ENCODE measurements around the gene RTL9. TPM values are rescaled to one million over a fixed set of nuclear protein-coding genes. Genes with fewer than 3 reads are reported as not detected.

RTL9 gene
- total RNA-seq: not detected in 2 replicates

DNA sequence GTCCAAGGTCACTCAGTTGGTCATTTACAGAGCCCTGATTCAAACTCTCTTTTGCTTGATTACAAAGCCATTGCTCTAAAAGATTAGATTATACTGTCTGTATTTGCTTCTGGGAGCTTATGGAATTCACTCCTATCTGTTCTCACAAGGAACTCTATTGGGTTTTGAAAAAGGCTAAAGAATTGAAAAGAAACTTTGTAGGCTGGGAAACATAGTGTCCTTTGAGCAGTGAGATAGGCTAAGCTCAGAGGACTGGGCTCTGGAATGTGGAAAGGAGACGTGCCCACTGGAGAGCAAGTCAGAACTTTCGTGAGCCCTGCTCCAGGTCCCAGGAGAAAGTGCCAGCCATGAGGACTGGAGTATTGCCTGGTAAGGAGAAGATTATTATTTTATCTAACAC is at the start of gene RTL9:
Gene RTL9, plus strand, starts transcription at position 301 of the 400 bp plus-strand sequence. CDS start 91,770 bp downstream, outside the sequence.
- intact Hi-C loops (cut with micrococcal nuclease): no loop called here
- Mint-ChIP-seq H3K4me1 (ENCODE audit: low read depth) (no peaks in the 10 kb centered on the region), H3K4me3 (ENCODE audit: low read depth) (no peak within 1 kb of the TSS), H3K36me3 (ENCODE audit: low read depth) (no peaks in the 10 kb centered on the region), H3K9me3 (no peaks in the 10 kb centered on the region), H3K27ac (no peak within 1 kb of the TSS), H3K27me3 (ENCODE audit: low read depth) (no peaks in the 10 kb centered on the region)
- no peak for DNase-seq (ENCODE audit: low spot score)

DNA sequence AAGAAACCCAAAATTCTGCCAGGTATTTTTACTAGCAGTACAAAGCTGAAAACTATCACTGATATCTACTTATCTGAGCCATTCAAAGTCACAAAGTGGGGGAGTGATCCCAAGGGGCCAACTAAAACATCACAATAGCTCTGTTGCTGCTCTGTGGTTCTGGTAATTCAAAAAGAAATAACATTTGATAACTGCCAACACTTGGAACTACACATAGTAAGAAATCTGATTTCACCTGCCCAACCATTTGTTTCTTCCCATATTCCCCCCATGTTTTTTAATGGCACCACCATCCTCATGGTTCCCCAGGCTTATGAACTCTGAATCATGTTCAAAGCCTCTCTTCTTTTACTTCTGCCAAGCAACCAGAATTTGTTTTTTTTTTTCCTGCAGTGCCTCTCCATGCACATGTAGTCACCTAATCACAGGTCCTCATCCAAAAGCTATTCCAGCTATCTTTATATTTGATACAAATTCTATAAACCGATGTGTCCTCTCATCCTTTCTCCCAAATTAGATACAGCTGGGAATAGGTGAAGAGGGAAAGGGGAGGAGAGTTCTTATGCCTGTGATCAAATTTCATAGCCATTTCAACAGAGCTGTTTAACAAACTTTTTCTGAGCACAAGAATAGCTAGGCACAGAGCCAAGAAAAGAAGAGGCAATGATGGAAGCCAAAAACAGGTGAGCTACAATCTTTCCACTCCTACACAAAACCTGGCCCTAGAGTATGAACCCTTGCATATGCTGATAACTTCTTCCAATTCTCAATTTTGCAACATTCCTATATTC is 48.5 kb upstream of the RTL9 start:
- Mint-ChIP-seq H3K27ac (no peak overlapping the region), H3K4me1 (ENCODE audit: low read depth) (peaks cover 26% of the 10 kb centered on the region), H3K36me3 (ENCODE audit: low read depth) (no peaks in the 10 kb centered on the region), H3K27me3 (ENCODE audit: low read depth) (no peaks in the 10 kb centered on the region), H3K9me3 (no peaks in the 10 kb centered on the region), H3K4me3 (ENCODE audit: low read depth) (no peak overlapping the region)
- intact Hi-C loops (cut with micrococcal nuclease): loop anchor here (10.0 kb wide), 2 partner anchors 465 to 575 kb away; partner anchors contain the start of gene ACSL4
- DNase-seq (ENCODE audit: low spot score): no peak

DNA sequence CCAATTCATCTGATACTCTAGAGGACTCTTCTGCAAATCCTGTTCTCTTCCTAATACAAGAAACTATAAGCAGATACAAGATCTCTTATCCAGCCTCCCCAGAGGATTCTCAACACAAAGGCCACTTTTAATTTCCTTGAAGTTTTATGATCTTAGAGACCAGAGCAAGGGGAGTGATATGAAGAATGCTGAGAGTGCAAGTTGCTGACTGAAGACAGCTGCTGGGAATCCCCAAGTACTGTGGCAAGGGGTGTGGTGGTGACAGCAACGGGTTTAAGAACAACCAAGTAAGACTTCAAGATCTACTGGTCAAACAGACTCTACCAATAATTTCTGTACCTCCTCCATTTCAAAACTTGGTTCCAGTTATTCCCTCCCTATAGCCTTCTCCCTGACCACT is 47.8 kb upstream of the RTL9 start:
- no peaks in the 10 kb centered on the region for H3K27me3 Mint-ChIP-seq (ENCODE audit: low read depth)
- peak overlapping the region; percentile 70 for H3K27ac Mint-ChIP-seq
- no peaks in the 10 kb centered on the region for H3K36me3 Mint-ChIP-seq (ENCODE audit: low read depth)
- intact Hi-C loops (cut with micrococcal nuclease): loop anchor here (10.0 kb wide), 2 partner anchors 466 to 576 kb away; partner anchors contain the start of gene ACSL4
- peaks cover 28% of the 10 kb centered on the region for H3K4me1 Mint-ChIP-seq (ENCODE audit: low read depth)
- no peak overlapping the region for H3K4me3 Mint-ChIP-seq (ENCODE audit: low read depth)
- no peaks in the 10 kb centered on the region for H3K9me3 Mint-ChIP-seq
- DNase-seq (ENCODE audit: low spot score): peak; percentile 11

DNA sequence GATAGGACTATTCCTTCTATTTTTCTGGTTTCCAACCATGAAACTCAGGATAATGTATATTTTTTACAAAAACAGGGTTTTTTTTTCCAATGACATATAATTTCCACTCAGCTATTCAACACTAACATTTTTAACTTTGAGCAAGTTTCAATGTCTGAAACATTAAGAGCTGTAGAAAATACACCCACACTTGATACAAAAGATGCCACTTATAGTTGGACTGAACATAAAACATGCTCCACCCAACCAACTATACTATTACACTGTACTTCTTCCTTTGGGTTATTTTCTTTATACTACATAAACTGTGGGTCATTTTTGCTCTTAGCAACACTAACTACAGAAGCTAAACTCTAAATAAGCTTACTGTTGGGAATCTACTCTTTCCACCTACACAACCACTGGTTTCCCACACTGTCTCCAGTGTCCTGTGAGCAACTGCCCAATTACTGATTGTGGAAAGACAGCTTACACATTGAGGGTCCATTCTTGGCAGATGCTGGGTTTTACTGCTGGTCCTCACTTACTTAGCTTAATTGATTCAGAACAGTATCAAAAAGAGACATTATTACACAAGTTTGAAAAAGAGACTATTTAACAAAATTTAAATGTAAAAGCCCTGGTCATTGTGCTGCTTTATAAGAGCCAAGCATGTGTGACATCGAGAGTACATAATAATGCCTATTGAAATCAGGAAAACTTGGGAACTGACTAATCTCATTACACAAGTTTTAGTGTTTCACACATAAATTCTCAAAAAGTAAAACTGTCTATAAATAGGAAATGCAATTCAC is 47.0 kb upstream of the RTL9 start:
- intact Hi-C loops (cut with micrococcal nuclease): loop anchor here (10.0 kb wide), 2 partner anchors 467 to 577 kb away; partner anchors contain the start of gene ACSL4
- H3K4me1 Mint-ChIP-seq (ENCODE audit: low read depth): peaks cover 30% of the 10 kb centered on the region
- H3K4me3 Mint-ChIP-seq (ENCODE audit: low read depth): no peak overlapping the region
- H3K36me3 Mint-ChIP-seq (ENCODE audit: low read depth): no peaks in the 10 kb centered on the region
- no peaks in the 10 kb centered on the region for H3K27me3 Mint-ChIP-seq (ENCODE audit: low read depth)
- peak overlapping the region; percentile 70 for H3K27ac Mint-ChIP-seq
- no peaks in the 10 kb centered on the region for H3K9me3 Mint-ChIP-seq
- no peak for DNase-seq (ENCODE audit: low spot score)

DNA sequence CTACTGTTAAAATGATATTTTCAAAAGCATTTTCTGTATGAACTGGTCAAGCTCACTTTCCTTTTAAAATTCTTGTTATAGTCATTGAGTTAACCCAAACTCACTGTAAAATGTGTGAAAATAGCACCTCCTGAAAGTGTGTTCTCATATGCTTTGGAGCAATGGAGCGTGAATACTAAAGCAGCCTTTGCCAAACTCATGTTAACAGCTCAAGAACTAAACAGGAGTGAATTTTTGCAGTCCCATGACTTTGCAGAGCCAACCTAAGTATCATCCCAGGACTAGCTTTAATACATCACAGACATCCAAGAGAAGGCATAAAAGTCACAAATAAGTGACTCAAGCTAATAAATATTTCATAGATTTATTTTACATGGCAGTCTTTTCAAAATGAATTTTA is 43.1 kb upstream of the RTL9 start:
- Mint-ChIP-seq H3K9me3 (no peaks in the 10 kb centered on the region), H3K36me3 (ENCODE audit: low read depth) (no peaks in the 10 kb centered on the region), H3K27me3 (ENCODE audit: low read depth) (peaks cover 4% of the 10 kb centered on the region), H3K4me3 (ENCODE audit: low read depth) (peak overlapping the region; percentile 86), H3K27ac (no peak overlapping the region), H3K4me1 (ENCODE audit: low read depth) (peaks cover 28% of the 10 kb centered on the region)
- DNase-seq (ENCODE audit: low spot score): no peak
- intact Hi-C loops (cut with micrococcal nuclease): loop anchor here (5.0 to 10.0 kb wide), 6 partner anchors 97 to 581 kb away; partner anchors contain the start of gene ACSL4

DNA sequence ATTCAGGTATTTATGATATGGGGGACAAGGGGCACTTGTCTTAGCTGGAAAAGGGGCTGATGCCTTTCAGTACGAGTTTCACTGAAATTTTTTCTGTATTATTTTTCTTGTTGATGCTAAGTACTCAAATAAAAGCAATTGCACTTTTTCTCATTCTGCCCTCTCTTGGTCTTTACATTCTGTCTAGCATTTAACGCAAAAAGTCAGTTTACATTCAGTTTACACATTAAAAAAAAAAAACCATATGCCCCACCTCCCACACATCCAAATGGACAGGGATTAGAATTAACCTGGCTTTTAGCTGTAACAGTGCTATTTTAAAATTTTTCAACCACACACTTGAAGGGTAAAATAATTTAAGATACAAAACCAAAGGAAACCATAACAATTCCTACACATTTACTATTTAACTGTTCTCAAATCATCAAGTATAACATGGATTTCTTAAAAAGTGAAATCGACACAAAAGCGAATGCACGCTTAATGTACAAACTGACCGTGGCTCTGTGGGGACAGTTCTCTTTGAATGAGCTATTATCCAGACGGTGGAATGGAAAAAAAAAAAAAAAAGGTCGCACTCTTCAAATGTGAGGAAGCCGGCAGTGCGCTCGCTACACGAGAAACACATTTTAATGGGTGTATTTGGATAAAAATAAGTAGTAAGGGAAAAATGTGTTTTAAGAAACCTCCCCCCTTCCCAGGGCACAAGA is 42.1 kb upstream of the RTL9 start:
- H3K4me1 Mint-ChIP-seq (ENCODE audit: low read depth): peaks cover 19% of the 10 kb centered on the region
- H3K4me3 Mint-ChIP-seq (ENCODE audit: low read depth): peak overlapping the region; percentile 86
- no peaks in the 10 kb centered on the region for H3K36me3 Mint-ChIP-seq (ENCODE audit: low read depth)
- intact Hi-C loops (cut with micrococcal nuclease): loop anchor here (5.0 to 10.0 kb wide), 6 partner anchors 96 to 582 kb away; partner anchors contain the start of gene ACSL4
- H3K27me3 Mint-ChIP-seq (ENCODE audit: low read depth): peaks cover 4% of the 10 kb centered on the region
- peak overlapping the region; percentile 78 for H3K27ac Mint-ChIP-seq
- no peaks in the 10 kb centered on the region for H3K9me3 Mint-ChIP-seq
- DNase-seq (ENCODE audit: low spot score): no peak

DNA sequence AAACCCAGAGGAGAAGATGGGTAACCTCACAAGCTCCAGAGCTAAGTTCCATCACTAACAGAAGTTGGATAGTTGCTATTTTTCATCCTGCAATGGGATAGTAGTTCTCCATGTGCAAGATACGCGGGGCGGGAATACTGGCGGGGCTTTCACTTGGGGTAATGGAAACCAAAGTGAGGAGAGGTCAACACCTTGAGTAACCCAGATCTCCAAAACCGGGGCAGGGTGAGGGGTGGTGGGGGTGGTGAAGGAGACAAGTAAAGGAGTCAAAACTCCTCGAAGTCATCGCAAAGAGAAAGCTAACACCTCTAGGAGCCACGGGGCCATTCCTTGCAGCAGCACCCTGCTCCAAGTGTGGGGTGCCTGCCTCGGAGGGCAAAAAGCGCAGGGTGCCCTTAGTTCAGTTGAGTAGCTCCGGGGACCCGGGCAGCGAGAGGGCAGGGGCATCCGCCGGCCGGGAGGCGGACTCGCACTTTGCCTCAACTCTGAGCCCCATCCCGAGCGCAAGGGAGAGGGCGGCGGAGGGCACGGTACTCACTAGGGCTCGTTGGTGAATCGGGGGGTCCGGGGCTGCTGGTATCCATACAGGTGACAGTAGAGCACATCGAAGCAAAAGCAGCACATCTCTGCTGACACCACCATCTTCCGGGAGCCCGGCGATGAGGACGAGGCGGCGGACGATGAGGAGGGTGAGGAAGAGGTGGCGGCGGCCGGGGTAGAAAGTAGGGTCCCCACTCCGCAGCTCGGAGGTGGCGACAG is 41.4 kb upstream of the RTL9 start:
- Mint-ChIP-seq H3K27ac (peak overlapping the region; percentile 78), H3K36me3 (ENCODE audit: low read depth) (no peaks in the 10 kb centered on the region), H3K4me1 (ENCODE audit: low read depth) (peaks cover 14% of the 10 kb centered on the region), H3K9me3 (no peaks in the 10 kb centered on the region), H3K4me3 (ENCODE audit: low read depth) (peak overlapping the region; percentile 86), H3K27me3 (ENCODE audit: low read depth) (peaks cover 4% of the 10 kb centered on the region)
- DNase-seq (ENCODE audit: low spot score): peak; percentile 18
- intact Hi-C loops (cut with micrococcal nuclease): loop anchor here (5.0 to 10.0 kb wide), 6 partner anchors 95 to 582 kb away; partner anchors contain the start of gene ACSL4

DNA sequence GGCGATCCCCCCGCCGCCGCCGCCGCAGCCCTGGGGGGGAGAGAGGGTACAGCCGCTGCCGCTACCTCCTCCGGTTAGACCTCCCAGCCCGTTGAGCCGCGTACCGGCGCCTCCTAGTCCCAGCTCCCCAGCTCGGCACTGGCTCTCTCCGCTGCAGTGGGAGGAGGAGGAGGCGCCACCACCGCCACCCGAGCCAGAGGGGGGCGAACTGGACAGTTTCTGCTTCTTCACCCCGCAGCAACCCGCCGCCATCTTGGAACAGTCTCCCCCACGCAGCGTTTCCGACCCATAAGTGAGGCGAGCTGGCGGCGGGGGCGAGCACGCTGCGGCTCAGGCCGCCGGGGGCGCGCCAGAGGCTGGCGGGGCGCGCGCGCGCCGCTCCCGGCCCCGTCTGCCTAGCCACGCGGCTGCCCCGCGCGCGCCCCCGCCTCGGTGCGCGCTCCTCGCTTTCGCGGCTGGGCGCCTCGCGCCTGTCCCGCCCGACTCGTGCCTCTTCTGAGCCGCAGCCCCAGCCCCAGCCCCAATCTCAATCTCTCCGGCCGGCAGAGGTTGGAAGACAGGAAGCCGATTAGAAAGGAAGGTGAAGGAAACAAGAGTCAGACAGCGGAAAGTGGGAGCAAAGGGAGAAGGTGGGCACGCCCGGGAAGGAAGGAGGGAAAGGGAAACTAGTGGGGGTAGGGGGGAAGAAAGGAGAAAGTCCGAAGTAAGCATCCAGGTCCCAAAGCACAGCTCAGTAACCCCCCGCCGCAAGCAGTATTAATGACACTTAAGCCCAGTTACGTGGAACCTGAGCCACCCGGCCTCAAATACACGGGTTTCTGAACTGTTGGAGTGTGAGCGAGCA is 40.6 kb upstream of the RTL9 start, which contains the start of gene AMMECR1:
Gene AMMECR1, minus strand, starts transcription at position 266 of the 844 bp plus-strand sequence. Its CDS starts 14 bp downstream, at position 252.
- Mint-ChIP-seq H3K27ac (peak within 1 kb of the TSS; percentile 83), H3K36me3 (ENCODE audit: low read depth) (no peaks in the 10 kb centered on the region), H3K9me3 (no peaks in the 10 kb centered on the region), H3K27me3 (ENCODE audit: low read depth) (peaks cover 4% of the 10 kb centered on the region), H3K4me1 (ENCODE audit: low read depth) (peaks cover 14% of the 10 kb centered on the region), H3K4me3 (ENCODE audit: low read depth) (peak within 1 kb of the TSS; percentile 86)
- DNase-seq (ENCODE audit: low spot score): peak; percentile 71
- intact Hi-C loops (cut with micrococcal nuclease): loop anchor here (5.0 to 10.0 kb wide), 6 partner anchors 94 to 583 kb away; partner anchors contain the start of gene ACSL4

DNA sequence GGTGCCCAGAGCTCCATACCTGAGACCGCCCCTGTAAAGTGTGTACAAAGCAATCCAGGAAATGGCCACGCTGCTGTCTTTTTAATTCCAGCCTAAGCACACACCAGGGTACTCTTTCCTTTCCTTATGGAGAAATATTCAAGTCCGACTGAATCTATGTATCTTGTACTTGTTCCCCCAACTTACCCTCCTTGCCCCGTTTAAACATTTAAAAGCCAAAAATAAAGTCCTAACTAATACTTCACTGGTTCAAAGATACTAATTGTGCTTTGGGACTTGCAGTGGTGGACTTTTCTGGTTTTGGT is 40.0 kb upstream of the RTL9 start:
- intact Hi-C loops (cut with micrococcal nuclease): loop anchor here (5.0 to 10.0 kb wide), 6 partner anchors 94 to 584 kb away; partner anchors contain the start of gene ACSL4
- peaks cover 4% of the 10 kb centered on the region for H3K27me3 Mint-ChIP-seq (ENCODE audit: low read depth)
- peaks cover 13% of the 10 kb centered on the region for H3K4me1 Mint-ChIP-seq (ENCODE audit: low read depth)
- no peaks in the 10 kb centered on the region for H3K36me3 Mint-ChIP-seq (ENCODE audit: low read depth)
- DNase-seq (ENCODE audit: low spot score): no peak
- no peaks in the 10 kb centered on the region for H3K9me3 Mint-ChIP-seq
- H3K4me3 Mint-ChIP-seq (ENCODE audit: low read depth): peak overlapping the region; percentile 86
- H3K27ac Mint-ChIP-seq: peak overlapping the region; percentile 83

DNA sequence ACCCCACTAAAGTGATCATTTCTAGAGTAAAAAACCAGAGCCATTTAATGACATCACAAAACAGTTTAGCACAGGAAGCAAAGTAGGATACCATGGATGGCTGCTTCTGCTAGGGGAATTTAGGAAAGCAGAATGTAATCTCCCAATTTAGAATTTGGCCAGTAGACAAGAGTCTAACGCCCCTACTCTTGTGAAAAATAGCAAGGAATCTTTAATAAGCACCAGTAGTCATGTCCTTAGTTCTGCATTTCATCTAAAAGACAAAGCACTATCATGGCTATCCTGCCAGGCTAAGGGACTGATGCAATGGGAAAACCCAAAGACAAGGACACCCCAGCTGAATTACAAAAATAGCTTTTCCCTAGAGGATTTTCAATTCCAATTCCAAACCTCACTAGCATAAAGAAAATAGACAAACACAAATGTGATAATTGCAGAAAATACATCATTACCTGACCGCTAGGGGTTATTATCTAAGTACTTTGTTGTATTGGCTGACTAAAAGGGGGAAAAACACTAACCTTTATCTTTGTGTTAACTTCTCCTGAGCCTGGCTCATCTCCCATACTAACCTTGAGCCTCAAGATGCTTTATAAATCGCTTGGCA is 38.2 kb upstream of the RTL9 start:
- intact Hi-C loops (cut with micrococcal nuclease): no loop called here
- Mint-ChIP-seq H3K36me3 (ENCODE audit: low read depth) (no peaks in the 10 kb centered on the region), H3K9me3 (no peaks in the 10 kb centered on the region), H3K4me3 (ENCODE audit: low read depth) (no peak overlapping the region), H3K27me3 (ENCODE audit: low read depth) (peaks cover 4% of the 10 kb centered on the region), H3K27ac (no peak overlapping the region), H3K4me1 (ENCODE audit: low read depth) (peaks cover 5% of the 10 kb centered on the region)
- no peak for DNase-seq (ENCODE audit: low spot score)

DNA sequence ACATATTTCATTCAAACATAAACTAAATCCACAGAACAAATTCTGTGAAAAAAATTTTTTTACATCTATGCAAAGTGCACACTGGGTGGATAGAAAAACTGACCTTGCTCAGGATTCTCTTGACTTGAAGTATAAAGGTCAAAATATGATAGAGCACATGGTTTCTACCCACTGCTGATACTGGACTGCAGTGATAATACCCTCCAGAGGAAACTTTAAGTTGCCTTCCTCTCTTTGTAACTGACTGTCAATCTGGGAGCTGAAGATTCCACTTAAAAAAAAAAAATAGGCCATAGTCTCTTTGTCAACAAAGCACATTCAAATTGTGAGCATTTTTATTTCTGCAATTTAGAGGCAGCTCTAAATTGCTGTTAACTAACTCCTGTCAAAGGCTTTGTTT is 37.6 kb upstream of the RTL9 start:
- H3K4me1 Mint-ChIP-seq (ENCODE audit: low read depth): peaks cover 5% of the 10 kb centered on the region
- no peak for DNase-seq (ENCODE audit: low spot score)
- peaks cover 4% of the 10 kb centered on the region for H3K27me3 Mint-ChIP-seq (ENCODE audit: low read depth)
- H3K27ac Mint-ChIP-seq: no peak overlapping the region
- no peak overlapping the region for H3K4me3 Mint-ChIP-seq (ENCODE audit: low read depth)
- no peaks in the 10 kb centered on the region for H3K36me3 Mint-ChIP-seq (ENCODE audit: low read depth)
- no peaks in the 10 kb centered on the region for H3K9me3 Mint-ChIP-seq
- intact Hi-C loops (cut with micrococcal nuclease): no loop called here
